Activated CD8-positive, alpha-beta memory T cell treated with anti-CD3 and anti-CD28 coated beads, Interleukin-2, amount 50 U/mL, for 1 hour (primary cell): ENCODE measurements around the gene DNM3.

ENCODE experiments used
- DNase-seq: peaks from one replicate; pipeline ENCODE4 v3.0.0-alpha.2; 2020; ENCODE audit errors: extremely low read depth

Gene DNM3

GRCh38 chr1:172452536-172453152, 611.3 kb downstream of the DNM3 start:
- DNase-seq: no peak

- DNase-seq: no peak
These were observed 611.9 kb downstream of the DNM3 start for GRCh38 chr1:172453153-172453545.

- no peak for DNase-seq
These were observed 612.3 kb downstream of the DNM3 start for GRCh38 chr1:172453607-172454006.

GRCh38 chr1:172455451-172455850, 614.2 kb downstream of the DNM3 start:
- no peak for DNase-seq

GRCh38 chr1:172456344-172456769, 615.1 kb downstream of the DNM3 start:
- DNase-seq: no peak

- DNase-seq: no peak
These were observed 616.3 kb downstream of the DNM3 start for GRCh38 chr1:172457479-172458130.

- DNase-seq: no peak
These were observed 618.9 kb downstream of the DNM3 start for GRCh38 chr1:172460177-172460576.

GRCh38 chr1:172460887-172461315, 619.6 kb downstream of the DNM3 start:
- no peak for DNase-seq
